ENCODE results near the gene MYCT1.

DNA sequence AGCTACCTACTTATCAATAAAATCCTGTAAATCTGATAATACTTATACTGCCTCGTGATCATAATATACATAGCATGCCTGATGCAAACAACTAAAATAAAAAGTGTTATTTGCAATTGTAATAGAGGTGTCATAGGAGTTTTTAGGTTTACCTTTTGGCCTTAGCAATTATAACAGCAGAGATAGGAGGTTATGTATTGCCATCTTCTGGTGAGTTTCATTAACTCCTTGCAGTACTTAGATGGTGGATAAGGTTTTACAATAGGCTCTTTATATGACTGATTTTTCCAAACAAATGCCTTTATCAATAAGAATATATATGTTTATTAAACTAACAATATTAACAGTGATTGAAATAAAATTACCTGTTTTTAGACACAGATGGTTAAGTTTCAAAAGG, 27.8 kb upstream of the MYCT1 start:
- TF ChIP-seq, protein P1, sequence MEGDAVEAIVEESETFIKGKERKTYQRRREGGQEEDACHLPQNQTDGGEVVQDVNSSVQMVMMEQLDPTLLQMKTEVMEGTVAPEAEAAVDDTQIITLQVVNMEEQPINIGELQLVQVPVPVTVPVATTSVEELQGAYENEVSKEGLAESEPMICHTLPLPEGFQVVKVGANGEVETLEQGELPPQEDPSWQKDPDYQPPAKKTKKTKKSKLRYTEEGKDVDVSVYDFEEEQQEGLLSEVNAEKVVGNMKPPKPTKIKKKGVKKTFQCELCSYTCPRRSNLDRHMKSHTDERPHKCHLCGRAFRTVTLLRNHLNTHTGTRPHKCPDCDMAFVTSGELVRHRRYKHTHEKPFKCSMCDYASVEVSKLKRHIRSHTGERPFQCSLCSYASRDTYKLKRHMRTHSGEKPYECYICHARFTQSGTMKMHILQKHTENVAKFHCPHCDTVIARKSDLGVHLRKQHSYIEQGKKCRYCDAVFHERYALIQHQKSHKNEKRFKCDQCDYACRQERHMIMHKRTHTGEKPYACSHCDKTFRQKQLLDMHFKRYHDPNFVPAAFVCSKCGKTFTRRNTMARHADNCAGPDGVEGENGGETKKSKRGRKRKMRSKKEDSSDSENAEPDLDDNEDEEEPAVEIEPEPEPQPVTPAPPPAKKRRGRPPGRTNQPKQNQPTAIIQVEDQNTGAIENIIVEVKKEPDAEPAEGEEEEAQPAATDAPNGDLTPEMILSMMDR (tag by site-specific recombination; IDR thresholded peaks at IDR 0.05) = peak; percentile 41; the same call in 1 of the 2 replicates
- TF ChIP-seq PRDM1 (tag by site-specific recombination; IDR thresholded peaks at IDR 0.05) (no peak), ZEB2 (tag by site-specific recombination; IDR thresholded peaks at IDR 0.05) (no peak), ZNF416 (tag by site-specific recombination; IDR thresholded peaks at IDR 0.05) (no peak)
- TF ChIP-seq, protein P2, sequence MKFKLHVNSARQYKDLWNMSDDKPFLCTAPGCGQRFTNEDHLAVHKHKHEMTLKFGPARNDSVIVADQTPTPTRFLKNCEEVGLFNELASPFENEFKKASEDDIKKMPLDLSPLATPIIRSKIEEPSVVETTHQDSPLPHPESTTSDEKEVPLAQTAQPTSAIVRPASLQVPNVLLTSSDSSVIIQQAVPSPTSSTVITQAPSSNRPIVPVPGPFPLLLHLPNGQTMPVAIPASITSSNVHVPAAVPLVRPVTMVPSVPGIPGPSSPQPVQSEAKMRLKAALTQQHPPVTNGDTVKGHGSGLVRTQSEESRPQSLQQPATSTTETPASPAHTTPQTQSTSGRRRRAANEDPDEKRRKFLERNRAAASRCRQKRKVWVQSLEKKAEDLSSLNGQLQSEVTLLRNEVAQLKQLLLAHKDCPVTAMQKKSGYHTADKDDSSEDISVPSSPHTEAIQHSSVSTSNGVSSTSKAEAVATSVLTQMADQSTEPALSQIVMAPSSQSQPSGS (tag by site-specific recombination; IDR thresholded peaks at IDR 0.05; ENCODE audit: low read depth) = no peak
- TF ChIP-seq, protein P3, sequence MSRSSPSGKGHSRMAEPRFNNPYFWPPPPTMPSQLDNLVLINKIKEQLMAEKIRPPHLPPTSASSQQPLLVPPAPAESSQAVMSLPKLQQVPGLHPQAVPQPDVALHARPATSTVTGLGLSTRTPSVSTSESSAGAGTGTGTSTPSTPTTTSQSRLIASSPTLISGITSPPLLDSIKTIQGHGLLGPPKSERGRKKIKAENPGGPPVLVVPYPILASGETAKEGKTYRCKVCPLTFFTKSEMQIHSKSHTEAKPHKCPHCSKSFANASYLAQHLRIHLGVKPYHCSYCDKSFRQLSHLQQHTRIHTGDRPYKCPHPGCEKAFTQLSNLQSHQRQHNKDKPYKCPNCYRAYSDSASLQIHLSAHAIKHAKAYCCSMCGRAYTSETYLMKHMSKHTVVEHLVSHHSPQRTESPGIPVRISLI (tag by site-specific recombination; IDR thresholded peaks at IDR 0.05) = no peak

All from HEK293 (cell line).